Upper lobe of right lung (tissue), 1 donor: ENCODE data around the gene ERCC6L. TPM values are rescaled to one million over a fixed set of nuclear protein-coding genes. Genes with fewer than 3 reads are reported as not detected.
"Not testable (repeated sequence)": the region's sequence is repeated elsewhere in the genome, so short reads cannot be mapped to it uniquely, and the experiment has no call there.

ENCODE experiments used
- ATAC-seq: fragments of 200-7000 bp; cut with Tn5 transposase; one replicate; pipeline ENCODE4 v1.9.1; 2020; ENCODE audit warnings: mild to moderate bottlenecking, moderate library complexity
- DNase-seq: peaks from one replicate; pipeline ENCODE4 v3.0.0-alpha.2; 2020
- H3K27ac ChIP-seq: fragments of 200-600 bp; one replicate; pipeline ENCODE4 v1.8.0; 2022
- H3K27me3 ChIP-seq: fragments of 200-600 bp; one replicate; pipeline ENCODE4 v1.8.0; 2022; ENCODE audit warnings: mild to moderate bottlenecking
- H3K36me3 ChIP-seq: fragments of 200-600 bp; one replicate; pipeline ENCODE4 v1.8.0; 2022
- H3K4me1 ChIP-seq: fragments of 200-600 bp; one replicate; pipeline ENCODE4 v1.8.0; 2022
- H3K4me3 ChIP-seq: fragments of 200-600 bp; one replicate; pipeline ENCODE4 v1.8.0; 2022; ENCODE audit warnings: mild to moderate bottlenecking
- H3K9me3 ChIP-seq: fragments of 200-600 bp; one replicate; pipeline ENCODE4 v1.8.0; 2022
- CTCF ChIP-seq: fragments of 200-600 bp; IDR thresholded peaks from one replicate; pipeline ENCODE4 v1.8.0; 2022; ENCODE audit warnings: antibody characterized with exemption
- intact Hi-C: fragments of 100-400 bp; cut with DNase I; formaldehyde crosslinking; loops from one replicate; pipeline ENCODE4 v1.11.0; 2022
- total RNA-seq: library from RNA; stranded (reverse); fragmentation: NEBNext Ultra II Directional; extraction: Animal tissue kit (Norgen Biotek cat#: 25700); gene quantifications from one replicate; pipeline ENCODE4 v1.2.1, GENCODE V29; 2021
- donor health status: DM: no; HTN: yes; CAD: no; lungs with severe emphysema.

ERCC6L gene
- total RNA-seq, 1 donor from 2014 or later = not detected

GRCh38 chrX:72230290-72230689, 8.5 kb downstream of the ERCC6L start:
- Histone ChIP-seq H3K36me3 (no peaks in the 10 kb centered on the region), H3K4me3 (no peak overlapping the region), H3K27ac (no peak overlapping the region), H3K27me3 (no peaks in the 10 kb centered on the region), H3K9me3 (no peaks in the 10 kb centered on the region), H3K4me1 (no peaks in the 10 kb centered on the region)
- DNase-seq (no peak), ATAC-seq (no peak)
- intact Hi-C loops = no loop called here
- no peak for TF ChIP-seq CTCF

- DNase-seq, intact Hi-C loops, H3K4me1 ChIP-seq, ATAC-seq, H3K4me3 ChIP-seq, H3K9me3 ChIP-seq, H3K27ac ChIP-seq, H3K36me3 ChIP-seq, H3K27me3 ChIP-seq: not testable (repeated sequence)
Observed at GRCh38 chrX:72220375-72220774, 18.5 kb downstream of the ERCC6L start.

- intact Hi-C loops = no loop called here
- DNase-seq (no peak), ATAC-seq (no peak)
- H3K27ac ChIP-seq = no peak overlapping the region
- H3K4me3 ChIP-seq = no peak overlapping the region
- H3K27me3 ChIP-seq = no peaks in the 10 kb centered on the region
- H3K9me3 ChIP-seq = no peaks in the 10 kb centered on the region
- no peaks in the 10 kb centered on the region for H3K4me1 ChIP-seq
- no peaks in the 10 kb centered on the region for H3K36me3 ChIP-seq
- TF ChIP-seq CTCF = no peak
Observed at GRCh38 chrX:72216973-72217372, 21.9 kb downstream of the ERCC6L start.

GRCh38 chrX:72208126-72208800, 30.6 kb downstream of the ERCC6L start:
- DNase-seq (no peak), ATAC-seq (no peak)
- H3K27me3 ChIP-seq = no peaks in the 10 kb centered on the region
- no peaks in the 10 kb centered on the region for H3K36me3 ChIP-seq
- no peak for TF ChIP-seq CTCF
- no peak overlapping the region for H3K27ac ChIP-seq
- no peak overlapping the region for H3K4me3 ChIP-seq
- intact Hi-C loops = no loop called here
- H3K4me1 ChIP-seq = no peaks in the 10 kb centered on the region
- no peaks in the 10 kb centered on the region for H3K9me3 ChIP-seq

GRCh38 chrX:72207366-72207765, 31.5 kb downstream of the ERCC6L start:
- Histone ChIP-seq H3K36me3 (no peaks in the 10 kb centered on the region), H3K4me3 (no peak overlapping the region), H3K9me3 (no peaks in the 10 kb centered on the region), H3K4me1 (no peaks in the 10 kb centered on the region), H3K27me3 (no peaks in the 10 kb centered on the region), H3K27ac (no peak overlapping the region)
- ATAC-seq = no peak
- intact Hi-C loops = no loop called here
- TF ChIP-seq CTCF = no peak
- DNase-seq = no peak

- no peak for ATAC-seq
- no peak for TF ChIP-seq CTCF
Observed at GRCh38 chrX:72205706-72206105, 33.1 kb downstream of the ERCC6L start.

More at GRCh38 chrX:72205706-72206105, 33.1 kb downstream of the ERCC6L start:
- no peak overlapping the region for H3K4me3 ChIP-seq
- H3K9me3 ChIP-seq = no peaks in the 10 kb centered on the region
- no peak overlapping the region for H3K27ac ChIP-seq
- H3K36me3 ChIP-seq = no peaks in the 10 kb centered on the region
- no peaks in the 10 kb centered on the region for H3K27me3 ChIP-seq
- DNase-seq = no peak
- no peaks in the 10 kb centered on the region for H3K4me1 ChIP-seq
- intact Hi-C loops = no loop called here
